UCSD-AML1 (cell line): ENCODE data around the gene PBXIP1.

Experiments used
- DNase-seq: peaks from one replicate; lab custom pipeline; 2025; ENCODE audit not compliant: unreplicated experiment; lab: John Stamatoyannopoulos, UW

PBXIP1 gene

GRCh38 chr1:154974102-154974807, 18.4 kb upstream of the PBXIP1 start, which contains the start of gene CKS1B:
CKS1B (plus strand) TSS chr1:154974681; CDS start chr1:154974746, 65 bp downstream.
- DNase-seq: peak; percentile 97

- DNase-seq: peak; percentile 95
Observed at GRCh38 chr1:154973344-154974101, 17.6 kb upstream of the PBXIP1 start.

GRCh38 chr1:154972517-154973343, 16.8 kb upstream of the PBXIP1 start:
- peak; percentile 42 for DNase-seq

DNA sequence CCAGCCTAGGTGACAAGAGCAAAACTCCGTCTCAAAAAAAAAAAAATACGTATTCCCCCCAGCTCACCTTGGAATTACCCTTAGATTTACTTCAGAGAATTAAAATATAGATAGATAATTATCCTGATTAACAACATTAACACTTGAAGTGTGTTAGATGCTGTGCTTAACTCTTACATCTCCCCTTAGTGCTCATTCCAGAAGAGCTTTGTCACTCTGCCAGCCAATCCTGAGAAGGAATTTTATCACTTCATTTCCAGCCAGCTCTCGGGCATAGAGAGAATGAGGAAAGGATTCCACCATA, 16.3 kb upstream of the PBXIP1 start:
- no peak for DNase-seq

DNA sequence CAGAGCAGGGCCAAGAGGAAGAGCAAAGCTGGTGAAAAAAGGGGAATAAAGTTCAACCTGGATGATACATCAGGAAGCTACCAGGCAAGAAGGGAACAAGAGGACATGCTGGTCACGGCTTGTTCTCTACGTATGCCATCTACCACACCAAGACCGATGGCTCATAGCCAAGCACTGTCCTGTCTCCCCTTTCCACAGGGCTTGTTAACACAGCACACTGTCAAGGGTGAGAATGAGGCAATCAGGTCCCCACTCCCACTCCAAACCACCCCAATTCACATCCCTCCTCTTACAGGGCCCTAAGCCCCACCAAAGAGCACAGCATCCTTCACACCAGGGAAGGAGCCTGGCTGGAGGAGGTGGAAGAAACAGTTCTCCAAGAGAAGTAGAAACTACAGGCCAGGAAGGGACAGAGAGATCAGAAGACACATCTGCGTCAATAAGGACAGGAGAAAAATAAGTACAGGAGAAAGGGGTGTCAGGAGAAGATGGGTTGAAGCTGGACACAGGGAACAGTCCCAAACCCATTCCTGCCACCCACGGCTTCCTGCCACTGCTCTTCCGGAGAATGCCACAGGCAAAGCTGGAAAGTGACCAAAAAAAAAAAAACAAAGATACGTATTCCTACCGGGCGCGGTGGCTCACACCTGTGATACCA, 15.6 kb upstream of the PBXIP1 start:
- peak; percentile 55 for DNase-seq

DNA sequence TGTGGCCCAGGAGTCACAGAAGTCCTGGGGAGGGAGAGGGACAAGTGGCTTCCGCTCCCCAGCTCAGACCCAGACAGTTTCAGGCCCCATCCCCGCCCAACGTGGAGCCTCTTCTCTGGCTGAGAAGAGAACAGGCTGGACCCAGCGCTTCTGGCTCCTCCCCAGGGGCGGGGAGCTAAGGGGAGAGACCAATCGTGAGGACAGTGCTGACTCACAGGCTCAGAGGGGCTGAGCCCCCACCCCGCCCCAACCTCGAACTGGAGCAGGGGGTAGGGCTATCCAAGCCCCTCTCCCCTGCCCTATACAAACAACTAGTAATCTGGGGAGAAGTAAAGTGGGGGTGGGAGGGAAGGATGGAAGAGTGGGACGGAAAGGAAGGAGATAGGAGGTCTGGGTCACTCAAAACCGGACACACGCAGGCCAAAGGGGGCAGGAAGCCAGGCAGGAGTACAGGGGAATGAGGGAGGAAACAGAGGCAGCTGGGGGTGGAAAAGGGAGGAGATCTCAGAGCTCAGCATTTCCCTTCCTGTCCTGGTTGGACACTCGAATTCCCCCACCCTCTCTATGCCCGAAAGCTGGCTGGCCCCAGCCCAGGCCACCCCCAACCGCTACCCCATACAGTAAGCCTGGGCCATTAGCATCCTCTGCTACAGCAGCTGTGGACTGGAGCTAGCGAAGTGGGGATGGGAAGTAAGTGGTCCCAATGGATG, 14.9 kb upstream of the PBXIP1 start, which contains the start of gene SHC1:
TSS of gene SHC1 (minus strand) at position 117 of the 710 bp plus-strand sequence. CDS start 221 bp downstream, outside the sequence.
- peak; percentile 91 for DNase-seq

DNA sequence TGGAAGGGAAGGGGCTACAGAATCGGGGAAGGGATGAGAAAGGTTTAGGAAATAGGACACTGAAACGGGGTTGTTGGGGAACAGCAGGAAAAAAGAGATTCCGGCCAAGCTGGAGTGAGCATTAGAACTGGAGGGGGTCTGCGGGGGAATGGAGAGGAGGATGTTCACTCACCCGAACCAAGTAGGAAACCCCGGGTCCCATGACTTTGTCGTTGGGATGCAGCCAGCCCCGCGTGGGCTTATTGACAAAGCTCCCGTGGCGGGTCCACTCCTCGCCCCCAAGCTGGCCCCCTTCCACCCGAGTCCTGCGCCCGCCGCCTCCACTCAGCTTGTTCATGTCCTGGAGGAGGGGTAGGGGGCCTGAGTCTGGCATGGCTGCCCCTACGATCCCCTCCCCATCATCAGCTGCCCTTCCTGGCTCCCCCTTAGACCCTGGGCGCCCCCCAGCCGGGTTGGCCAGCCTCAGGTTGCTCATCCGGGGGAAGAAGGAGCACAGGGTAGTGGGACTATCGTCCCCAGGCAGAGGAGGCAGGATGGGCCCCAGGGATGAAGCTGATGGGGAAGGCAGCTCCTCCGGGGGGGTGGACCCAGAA, 14.1 kb upstream of the PBXIP1 start:
- no peak for DNase-seq

GRCh38 chr1:154969246-154969645, 13.3 kb upstream of the PBXIP1 start:
- no peak for DNase-seq

- no peak for DNase-seq
Observed at GRCh38 chr1:154968731-154969130, 12.8 kb upstream of the PBXIP1 start.

DNA sequence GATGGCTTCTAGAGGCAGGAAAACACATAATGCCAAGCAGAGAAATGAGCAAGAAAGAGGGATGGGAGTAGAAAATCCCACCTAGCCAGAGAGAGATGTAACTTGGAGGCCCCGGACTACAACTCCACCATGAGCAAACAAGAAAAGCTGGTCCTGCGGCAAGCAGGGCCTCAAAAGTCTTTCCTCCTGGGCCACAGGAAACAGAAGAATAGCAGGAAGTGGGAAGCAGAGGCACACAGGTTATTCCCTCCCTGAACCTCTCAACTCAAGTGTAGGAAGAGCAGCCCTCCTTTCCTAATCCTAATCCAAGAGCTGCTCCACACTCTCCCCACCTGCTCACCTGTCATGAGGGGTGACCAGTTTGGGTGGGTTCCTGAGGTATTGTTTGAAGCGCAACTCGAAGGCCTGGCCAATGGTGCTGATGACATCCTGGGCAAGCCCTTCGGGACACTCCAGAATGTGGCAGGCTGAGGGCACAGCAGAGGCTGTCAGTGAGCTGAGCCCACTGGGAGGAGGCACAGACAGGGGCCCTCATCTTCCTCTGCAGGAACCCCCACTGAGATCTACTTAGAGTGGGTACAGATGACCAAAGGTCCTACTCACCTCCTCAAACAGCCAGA, 11.5 kb upstream of the PBXIP1 start:
- DNase-seq: no peak

DNA sequence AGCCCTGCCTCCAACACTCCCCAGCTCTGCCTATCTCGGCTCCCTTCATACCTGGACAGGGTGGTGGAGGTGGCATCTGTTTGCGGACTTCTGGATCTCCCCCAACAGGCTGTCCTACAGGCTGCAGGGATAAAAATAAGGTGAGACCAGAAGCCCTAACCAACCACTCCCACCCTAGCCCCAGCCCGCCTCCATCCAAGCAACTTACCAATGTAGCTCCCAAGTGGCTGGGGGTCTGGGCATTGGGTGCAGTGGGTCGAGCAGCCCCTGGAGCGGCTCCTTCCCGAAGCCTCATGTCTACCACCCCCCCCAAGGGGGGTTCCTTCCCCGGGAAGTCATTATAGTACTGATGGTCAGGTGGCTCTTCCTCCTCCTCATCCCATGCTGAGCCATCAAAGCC, 10.2 kb upstream of the PBXIP1 start:
- DNase-seq: no peak

GRCh38 chr1:154964359-154964758, 8.5 kb upstream of the PBXIP1 start:
- DNase-seq: no peak

GRCh38 chr1:154963643-154964042, 7.7 kb upstream of the PBXIP1 start:
- no peak for DNase-seq

DNA sequence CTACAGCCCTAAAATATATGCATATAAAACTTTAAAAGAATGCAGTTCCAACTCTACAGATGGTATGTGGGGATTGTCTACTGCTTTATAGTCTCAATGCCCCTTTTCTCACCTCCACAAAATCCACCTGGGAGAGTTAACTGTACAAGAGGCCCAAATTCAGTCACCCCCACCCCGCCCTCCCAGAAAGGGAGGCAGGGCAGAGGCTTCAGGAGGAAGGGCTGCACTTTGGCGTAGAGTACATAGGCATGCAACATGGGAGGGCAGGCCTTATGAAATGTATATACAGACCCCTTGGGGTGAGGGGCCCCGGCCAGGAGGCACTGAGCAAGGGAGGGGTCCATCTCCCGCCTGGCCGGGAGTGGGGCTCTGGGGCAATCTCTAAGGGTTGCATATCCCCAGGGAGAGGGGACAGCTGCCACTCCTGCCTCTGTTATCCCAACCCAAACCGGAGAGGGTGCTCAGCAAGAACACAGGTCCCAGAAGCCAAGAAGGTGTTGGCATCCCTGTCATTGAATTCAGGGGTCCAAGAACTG, 7.0 kb upstream of the PBXIP1 start:
- DNase-seq: no peak

DNA sequence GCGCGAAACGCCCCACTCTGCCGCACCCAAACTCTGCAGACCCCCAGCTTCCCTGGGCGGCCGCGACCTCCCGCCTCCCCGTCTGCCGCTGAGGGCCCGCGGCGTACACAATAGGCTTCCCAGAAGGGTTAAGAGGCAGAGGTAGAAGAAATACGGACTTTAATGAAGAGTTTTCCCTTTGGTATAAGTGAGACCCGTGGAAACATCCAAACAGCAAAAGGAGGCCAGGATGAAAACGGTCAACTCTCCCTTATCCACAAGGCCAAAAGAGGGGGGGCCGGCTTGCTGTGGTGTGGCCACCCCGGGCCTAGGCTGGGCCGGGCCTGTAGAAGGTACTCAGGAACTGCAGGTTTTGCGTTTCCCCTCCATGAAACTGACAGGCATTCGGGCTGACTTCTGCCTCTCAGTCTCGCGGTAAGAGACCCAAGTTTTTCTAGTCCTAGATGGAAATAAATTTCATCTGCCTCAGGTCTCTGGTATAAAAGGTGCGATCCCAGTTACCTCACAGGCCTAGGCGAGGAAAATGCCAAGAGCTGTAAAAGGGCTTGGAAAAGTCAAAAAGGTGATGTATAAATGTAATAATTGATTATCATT, 6.4 kb upstream of the PBXIP1 start:
- DNase-seq: peak; percentile 62

DNA sequence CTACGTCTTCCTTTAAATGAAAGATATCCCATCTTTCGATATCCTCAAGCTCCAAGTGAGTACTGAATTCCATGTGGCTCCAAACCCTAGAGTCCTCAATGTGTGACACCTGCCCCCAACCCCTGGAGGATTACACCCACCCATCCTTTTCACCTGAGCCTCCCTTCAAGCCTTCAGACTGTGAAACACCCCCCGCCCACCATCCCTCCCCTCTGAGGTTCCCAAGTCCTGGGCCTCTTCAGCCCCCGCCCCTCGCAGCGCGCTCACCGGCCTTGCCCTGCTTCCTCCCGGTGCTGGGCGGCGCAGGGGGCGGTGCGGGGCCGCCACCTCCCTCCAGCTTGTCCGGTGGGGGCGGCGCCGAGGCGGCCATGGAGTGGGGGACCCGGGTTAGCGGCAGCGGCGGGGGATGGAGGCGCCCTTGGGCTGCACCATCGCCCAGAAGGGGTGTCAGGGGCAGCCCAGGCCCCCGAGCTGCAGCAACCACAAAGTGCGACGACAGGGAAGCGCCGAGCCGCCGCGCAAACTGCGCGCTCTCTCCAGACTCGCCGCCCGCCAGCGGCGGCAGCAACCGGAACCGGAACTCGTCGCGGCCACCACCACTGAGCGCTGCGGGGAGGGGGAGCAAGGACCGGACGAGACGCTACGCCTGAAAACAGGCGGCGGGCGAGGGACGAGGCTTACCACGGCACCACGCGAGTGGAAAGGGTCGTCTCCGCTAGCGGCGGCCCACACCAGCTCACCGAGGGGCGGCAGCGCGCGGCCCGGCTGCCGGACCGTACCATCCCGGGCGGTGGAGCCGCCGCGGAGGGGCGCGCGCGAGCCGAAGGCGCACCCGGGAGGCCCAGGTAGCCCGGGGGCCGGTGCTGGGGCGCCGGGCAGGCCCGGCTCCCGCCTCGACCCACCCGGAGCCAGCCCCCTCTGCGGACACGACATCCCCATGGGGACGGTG, 5.6 kb upstream of the PBXIP1 start, which contains the start of gene PYGO2:
TSS of gene PYGO2 (minus strand) at position 576 of the 949 bp plus-strand sequence. CDS start at position 370, 206 bp downstream.
- DNase-seq: peak; percentile 90

- DNase-seq: no peak
Observed at GRCh38 chr1:154960446-154961136, 4.7 kb upstream of the PBXIP1 start.
